Gastrocnemius medialis (tissue), 4 donors: ENCODE data around the gene GYS2.

Experiments
- CTCF ChIP-seq, 5 experiments: fragments of 450-650 bp in 3 of 5; fragments of 200-600 bp in 2 of 5; sonication (generic) in 2 of 5; IDR thresholded peaks in 4 of 5; conservative IDR thresholded peaks in 1 of 5; 1 replicate in 4 of 5; 2 replicates in 1 of 5; pipeline ENCODE4 v1.5.1; 2016 to 2019; ENCODE audit warnings: antibody characterized with exemption in 5 of 5, mild to moderate bottlenecking in 3 of 5, moderate library complexity in 3 of 5
- POLR2A ChIP-seq, 2 donors: fragments of 450-650 bp; IDR thresholded peaks; one replicate each; pipeline ENCODE4 v1.6.1; 2017; ENCODE audit warnings: antibody characterized with exemption in 2 of 2, mild to moderate bottlenecking in 2 of 2, moderate library complexity in 2 of 2

- TF ChIP-seq POLR2A (IDR thresholded peaks at IDR 0.05) (no peak), CTCF (IDR thresholded peaks at IDR 0.05 in 4 of 5, conservative IDR thresholded peaks at IDR 0.05 in 1 of 5) (no peak)
Measured at GRCh38 chr12:21553329-21553675, 51.3 kb downstream of the GYS2 start.
